NT2/D1 (cell line): ENCODE results near the gene KANSL1.
"Not testable (repeated sequence)": the region's sequence is repeated elsewhere in the genome, so short reads cannot be mapped to it uniquely, and the experiment has no call there.

Source experiments
- DNase-seq: peaks from one replicate; pipeline ENCODE4 v3.0.0-alpha.2; 2011; ENCODE audit warnings: low read depth, low spot score
- H3K27me3 ChIP-seq: 2 replicates; pipeline ENCODE4 v1.6.0; 2011; ENCODE audit warnings: mild to moderate bottlenecking; ENCODE audit not compliant: insufficient read length, insufficient read depth
- H3K36me3 ChIP-seq: 2 replicates; pipeline ENCODE4 v1.6.1; 2011; ENCODE audit warnings: mild to moderate bottlenecking, low read length, mixed read lengths; ENCODE audit not compliant: insufficient read depth, insufficient read length
- H3K4me1 ChIP-seq: 2 replicates; pipeline ENCODE4 v1.5.1; 2011; ENCODE audit not compliant: insufficient read depth, insufficient read length
- H3K4me3 ChIP-seq: 2 replicates; pipeline ENCODE4 v1.5.1; 2011; ENCODE audit warnings: low read depth; ENCODE audit not compliant: insufficient read length
- H3K9ac ChIP-seq: 2 replicates; pipeline ENCODE4 v1.6.0; 2011; ENCODE audit warnings: low read depth; ENCODE audit not compliant: insufficient read length
- H3K9me3 ChIP-seq: 2 replicates; pipeline ENCODE4 v1.5.1; 2011; ENCODE audit warnings: mild to moderate bottlenecking, low read length; ENCODE audit not compliant: insufficient read depth
- SUZ12 ChIP-seq: IDR thresholded peaks from 2 replicates; pipeline ENCODE4 v1.6.1; 2011; ENCODE audit not compliant: insufficient read length, insufficient read depth; ENCODE audit errors: extremely low read depth
- YY1 ChIP-seq: IDR thresholded peaks from 2 replicates; pipeline ENCODE4 v1.6.1; 2011; ENCODE audit not compliant: insufficient read length, insufficient read depth
- ZNF274 ChIP-seq: IDR thresholded peaks from 2 replicates; pipeline ENCODE4 v1.6.1; 2011; ENCODE audit warnings: mild to moderate bottlenecking, low read depth, low read length

The KANSL1 gene

DNA sequence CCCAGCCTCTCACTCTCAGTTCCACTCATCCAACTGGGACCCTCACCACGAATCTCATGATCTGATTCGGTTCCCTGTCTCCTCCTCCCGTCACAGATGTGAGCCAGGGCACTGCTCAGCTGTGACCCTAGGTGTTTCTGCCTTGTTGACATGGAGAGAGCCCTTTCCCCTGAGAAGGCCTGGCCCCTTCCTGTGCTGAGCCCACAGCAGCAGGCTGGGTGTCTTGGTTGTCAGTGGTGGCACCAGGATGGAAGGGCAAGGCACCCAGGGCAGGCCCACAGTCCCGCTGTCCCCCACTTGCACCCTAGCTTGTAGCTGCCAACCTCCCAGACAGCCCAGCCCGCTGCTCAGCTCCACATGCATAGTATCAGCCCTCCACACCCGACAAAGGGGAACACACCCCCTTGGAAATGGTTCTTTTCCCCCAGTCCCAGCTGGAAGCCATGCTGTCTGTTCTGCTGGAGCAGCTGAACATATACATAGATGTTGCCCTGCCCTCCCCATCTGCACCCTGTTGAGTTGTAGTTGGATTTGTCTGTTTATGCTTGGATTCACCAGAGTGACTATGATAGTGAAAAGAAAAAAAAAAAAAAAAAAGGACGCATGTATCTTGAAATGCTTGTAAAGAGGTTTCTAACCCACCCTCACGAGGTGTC lies 167.6 kb downstream of the KANSL1 start:
- no peak for DNase-seq
- Histone ChIP-seq H3K4me3 (no peak overlapping the region), H3K9ac (no peak overlapping the region), H3K27me3 (no peaks in the 10 kb centered on the region), H3K4me1 (peaks cover 23% of the 10 kb centered on the region), H3K9me3 (no peaks in the 10 kb centered on the region), H3K36me3 (peaks cover 48% of the 10 kb centered on the region)
- TF ChIP-seq YY1 (no peak), SUZ12 (no peak), ZNF274 (no peak)

DNA sequence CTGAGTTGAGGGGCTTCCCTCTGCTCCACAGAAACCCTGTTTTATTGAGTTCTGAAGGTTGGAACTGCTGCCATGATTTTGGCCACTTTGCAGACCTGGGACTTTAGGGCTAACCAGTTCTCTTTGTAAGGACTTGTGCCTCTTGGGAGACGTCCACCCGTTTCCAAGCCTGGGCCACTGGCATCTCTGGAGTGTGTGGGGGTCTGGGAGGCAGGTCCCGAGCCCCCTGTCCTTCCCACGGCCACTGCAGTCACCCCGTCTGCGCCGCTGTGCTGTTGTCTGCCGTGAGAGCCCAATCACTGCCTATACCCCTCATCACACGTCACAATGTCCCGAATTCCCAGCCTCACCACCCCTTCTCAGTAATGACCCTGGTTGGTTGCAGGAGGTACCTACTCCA lies 168.2 kb downstream of the KANSL1 start:
- no peaks in the 10 kb centered on the region for H3K9me3 ChIP-seq
- peaks cover 42% of the 10 kb centered on the region for H3K36me3 ChIP-seq
- no peak overlapping the region for H3K9ac ChIP-seq
- H3K4me1 ChIP-seq, result peaks cover 23% of the 10 kb centered on the region
- no peak for TF ChIP-seq ZNF274
- no peak for TF ChIP-seq YY1
- no peak for TF ChIP-seq SUZ12
- H3K4me3 ChIP-seq, result no peak overlapping the region
- DNase-seq, result no peak
- H3K27me3 ChIP-seq, result no peaks in the 10 kb centered on the region

DNA sequence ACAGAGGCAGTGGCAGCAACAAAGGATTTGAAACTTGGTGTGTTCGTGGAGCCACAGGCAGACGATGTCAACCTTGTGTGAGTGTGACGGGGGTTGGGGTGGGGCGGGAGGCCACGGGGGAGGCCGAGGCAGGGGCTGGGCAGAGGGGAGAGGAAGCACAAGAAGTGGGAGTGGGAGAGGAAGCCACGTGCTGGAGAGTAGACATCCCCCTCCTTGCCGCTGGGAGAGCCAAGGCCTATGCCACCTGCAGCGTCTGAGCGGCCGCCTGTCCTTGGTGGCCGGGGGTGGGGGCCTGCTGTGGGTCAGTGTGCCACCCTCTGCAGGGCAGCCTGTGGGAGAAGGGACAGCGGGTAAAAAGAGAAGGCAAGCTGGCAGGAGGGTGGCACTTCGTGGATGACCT lies 168.6 kb downstream of the KANSL1 start:
- Histone ChIP-seq H3K9me3 (no peaks in the 10 kb centered on the region), H3K4me1 (peaks cover 23% of the 10 kb centered on the region), H3K9ac (no peak overlapping the region), H3K36me3 (peaks cover 39% of the 10 kb centered on the region), H3K4me3 (no peak overlapping the region), H3K27me3 (no peaks in the 10 kb centered on the region)
- no peak for TF ChIP-seq SUZ12
- TF ChIP-seq ZNF274, result no peak
- no peak for TF ChIP-seq YY1
- DNase-seq, result no peak

DNA sequence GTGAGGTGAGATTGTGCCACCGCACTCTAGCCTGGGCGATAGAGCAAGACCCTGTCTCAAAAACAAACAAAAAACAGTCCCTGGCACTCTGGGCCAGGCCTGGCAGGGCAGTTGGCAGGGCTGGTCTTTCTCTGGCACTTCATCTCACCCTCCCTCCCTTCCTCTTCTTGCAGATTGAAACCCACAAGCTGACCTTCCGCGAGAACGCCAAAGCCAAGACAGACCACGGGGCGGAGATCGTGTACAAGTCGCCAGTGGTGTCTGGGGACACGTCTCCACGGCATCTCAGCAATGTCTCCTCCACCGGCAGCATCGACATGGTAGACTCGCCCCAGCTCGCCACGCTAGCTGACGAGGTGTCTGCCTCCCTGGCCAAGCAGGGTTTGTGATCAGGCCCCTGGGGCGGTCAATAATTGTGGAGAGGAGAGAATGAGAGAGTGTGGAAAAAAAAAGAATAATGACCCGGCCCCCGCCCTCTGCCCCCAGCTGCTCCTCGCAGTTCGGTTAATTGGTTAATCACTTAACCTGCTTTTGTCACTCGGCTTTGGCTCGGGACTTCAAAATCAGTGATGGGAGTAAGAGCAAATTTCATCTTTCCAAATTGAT lies 169.3 kb downstream of the KANSL1 start:
- Histone ChIP-seq H3K36me3 (peaks cover 34% of the 10 kb centered on the region), H3K4me1 (peaks cover 23% of the 10 kb centered on the region), H3K4me3 (no peak overlapping the region), H3K27me3 (no peaks in the 10 kb centered on the region), H3K9me3 (no peaks in the 10 kb centered on the region), H3K9ac (no peak overlapping the region)
- DNase-seq, result no peak
- TF ChIP-seq SUZ12, result no peak
- TF ChIP-seq YY1, result no peak
- TF ChIP-seq ZNF274, result no peak

DNA sequence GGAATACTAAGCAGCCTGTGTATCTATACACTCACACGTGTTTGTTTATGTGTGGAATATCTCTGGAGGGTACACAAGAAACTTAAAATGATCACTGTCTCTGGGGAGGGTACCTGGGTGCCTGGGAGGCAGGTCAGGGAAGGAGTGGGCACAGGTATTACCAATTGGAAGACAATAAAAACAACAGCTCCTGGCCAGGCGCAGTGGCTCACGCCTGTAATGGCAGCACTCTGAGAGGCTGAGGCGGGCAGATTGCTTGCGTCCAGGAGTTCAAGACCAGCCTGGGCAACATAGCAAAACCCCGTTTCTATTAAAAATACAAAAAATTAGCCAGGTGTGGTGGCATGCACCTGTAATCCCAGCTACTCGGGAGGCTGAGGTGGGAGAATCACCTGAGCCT lies 169.9 kb downstream of the KANSL1 start:
- H3K4me1 ChIP-seq, result peaks cover 23% of the 10 kb centered on the region
- not testable (repeated sequence) for H3K9ac ChIP-seq, H3K9me3 ChIP-seq, H3K27me3 ChIP-seq, H3K4me3 ChIP-seq, DNase-seq
- H3K36me3 ChIP-seq, result peaks cover 28% of the 10 kb centered on the region

DNA sequence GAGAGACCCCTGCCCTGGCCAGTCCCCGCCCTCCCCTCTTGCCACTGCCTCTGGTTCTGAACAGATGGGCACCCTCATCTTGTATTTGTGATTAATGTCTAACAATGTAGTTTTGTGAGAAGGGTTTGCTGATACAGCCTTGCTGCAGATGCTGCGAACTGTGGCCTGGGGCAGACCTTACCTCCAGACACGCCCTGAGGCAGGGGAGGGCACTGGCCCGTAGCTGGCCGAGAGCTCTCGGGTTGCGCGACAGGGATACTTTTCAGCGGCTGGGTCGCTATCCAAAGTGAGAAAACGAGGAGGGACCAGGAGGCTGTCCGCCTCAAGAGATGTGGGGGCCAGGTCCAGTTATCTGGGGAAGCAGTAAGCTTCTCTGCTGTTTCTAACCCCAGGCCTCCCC lies 172.2 kb downstream of the KANSL1 start:
- Histone ChIP-seq H3K27me3 (no peaks in the 10 kb centered on the region), H3K9ac (no peak overlapping the region), H3K4me3 (no peak overlapping the region), H3K36me3 (peaks cover 14% of the 10 kb centered on the region), H3K4me1 (peaks cover 10% of the 10 kb centered on the region), H3K9me3 (no peaks in the 10 kb centered on the region)
- no peak for DNase-seq
- TF ChIP-seq YY1 (no peak), SUZ12 (no peak), ZNF274 (no peak)

DNA sequence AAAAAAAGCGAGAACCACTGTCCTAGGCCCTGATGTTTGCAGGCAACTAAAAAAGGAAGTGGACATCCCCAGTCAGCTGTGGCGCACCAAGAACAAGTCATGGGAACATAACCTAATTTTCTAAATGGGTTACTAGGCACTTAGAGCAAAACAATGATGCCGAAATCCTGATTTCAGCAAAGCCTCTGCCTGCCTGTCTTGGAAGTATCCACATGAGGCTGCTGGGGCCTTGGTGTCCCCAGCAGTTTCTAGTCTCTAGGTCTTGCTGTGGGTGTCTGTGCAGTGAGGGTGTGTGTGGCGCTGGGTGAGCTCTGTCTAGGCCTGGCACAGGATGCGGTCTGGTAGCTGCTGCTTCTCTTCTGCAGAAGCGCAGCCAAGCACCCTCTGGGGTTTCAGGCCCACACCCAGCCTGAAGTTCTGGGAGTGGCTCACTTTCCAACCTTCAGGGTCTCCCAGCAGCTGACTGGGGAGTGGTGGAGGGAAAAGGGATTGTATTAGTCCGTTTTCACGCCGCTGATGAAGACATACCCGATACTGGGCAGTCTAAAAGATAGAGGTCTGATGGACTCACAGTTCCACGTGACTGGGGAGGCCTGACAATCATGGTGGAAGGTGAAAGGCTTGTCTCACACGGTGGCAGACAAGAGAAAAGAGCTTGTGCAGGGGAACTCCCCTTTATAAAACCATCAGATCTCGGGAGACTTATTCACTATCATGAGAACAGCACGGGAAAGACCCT lies 173.0 kb downstream of the KANSL1 start:
- DNase-seq, result no peak
- H3K9me3 ChIP-seq, result no peaks in the 10 kb centered on the region
- no peaks in the 10 kb centered on the region for H3K27me3 ChIP-seq
- H3K4me1 ChIP-seq, result peaks cover 12% of the 10 kb centered on the region
- H3K9ac ChIP-seq, result no peak overlapping the region
- no peak overlapping the region for H3K4me3 ChIP-seq
- peaks cover 6% of the 10 kb centered on the region for H3K36me3 ChIP-seq
- no peak for TF ChIP-seq ZNF274
- TF ChIP-seq SUZ12, result no peak
- no peak for TF ChIP-seq YY1

DNA sequence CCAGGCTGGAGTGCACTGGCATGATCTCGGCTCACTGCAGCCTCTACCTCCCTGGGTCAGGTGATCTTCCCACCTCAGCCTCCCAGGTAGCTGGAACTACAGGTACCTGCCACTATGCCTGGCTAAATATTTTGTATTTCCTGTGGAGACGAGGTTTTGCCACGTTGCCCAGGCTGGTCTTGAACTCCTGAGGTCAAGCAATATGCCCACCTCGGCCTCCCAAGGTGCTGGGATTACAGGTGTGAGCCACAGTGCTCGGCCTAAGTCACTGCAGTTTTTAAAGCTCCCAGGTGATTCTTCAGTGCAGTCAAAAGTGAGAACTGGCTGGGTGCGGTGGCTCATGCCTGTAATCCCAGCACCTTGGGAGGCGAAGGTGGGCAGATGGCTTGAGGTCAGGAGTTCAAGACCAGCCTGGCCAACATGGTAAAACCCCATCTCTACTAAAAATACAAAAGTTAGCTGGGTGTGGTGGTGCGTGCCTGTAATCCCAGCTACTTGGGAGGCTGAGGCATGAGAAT lies 173.8 kb downstream of the KANSL1 start:
- DNase-seq, H3K36me3 ChIP-seq, H3K27me3 ChIP-seq, H3K9me3 ChIP-seq, H3K4me3 ChIP-seq, H3K9ac ChIP-seq: not testable (repeated sequence)
- H3K4me1 ChIP-seq, result peaks cover 12% of the 10 kb centered on the region
